GM21526 (cell line): ENCODE data around the gene UVSSA.
"Not testable (repeated sequence)": the region's sequence is repeated elsewhere in the genome, so short reads cannot be mapped to it uniquely, and the experiment has no call there.

ENCODE experiments used
- ATAC-seq: cut with Tn5 transposase; IDR thresholded peaks from one replicate; pipeline ENCODE4 v1.9.1; 2021; ENCODE audit warnings: moderate library complexity; ENCODE audit not compliant: unreplicated experiment, low FRiP score

UVSSA gene

GRCh38 chr4:1416051-1416947, 69.3 kb downstream of the UVSSA start:
- no peak for ATAC-seq

- no peak for ATAC-seq
Measured at GRCh38 chr4:1416948-1417260, 69.9 kb downstream of the UVSSA start.

- no peak for ATAC-seq
Measured at GRCh38 chr4:1417522-1418390, 70.7 kb downstream of the UVSSA start.

GRCh38 chr4:1418494-1419285, 71.7 kb downstream of the UVSSA start:
- ATAC-seq: no peak

- ATAC-seq: no peak
Measured at GRCh38 chr4:1419708-1420107, 72.7 kb downstream of the UVSSA start.

GRCh38 chr4:1421657-1422056, 74.6 kb downstream of the UVSSA start:
- ATAC-seq: no peak

GRCh38 chr4:1427010-1427409, 80.0 kb downstream of the UVSSA start:
- no peak for ATAC-seq

GRCh38 chr4:1443688-1444172, 96.7 kb downstream of the UVSSA start:
- not testable (repeated sequence) for ATAC-seq
